HepG2 (cell line): ENCODE measurements around the gene ZNF444. TPM values are rescaled to one million over a fixed set of nuclear protein-coding genes. Genes with fewer than 3 reads are reported as not detected.

Source experiments
- AGO2 ChIP-seq: fragments of 200-400 bp; formaldehyde crosslinking; optimal IDR thresholded peaks from 2 replicates; pipeline ENCODE3; 2017; ENCODE audit warnings: mild to moderate bottlenecking, low read depth, low read length, moderate library complexity
- ATF7-NPFF ChIP-seq: sonication (generic); formaldehyde crosslinking; IDR thresholded peaks from 2 replicates; pipeline ENCODE4 v1.8.1; 2023; ENCODE audit warnings: mild to moderate bottlenecking, low read depth, missing genetic modification reagents, moderate library complexity
- ISL2 ChIP-seq: sonication (generic); formaldehyde crosslinking; IDR thresholded peaks from 2 replicates; pipeline ENCODE4 v1.5.0; 2020; ENCODE audit warnings: missing genetic modification reagents
- KLF11 ChIP-seq: IDR thresholded peaks from 2 replicates; pipeline ENCODE4 v1.6.1; 2016; ENCODE audit warnings: missing compliant biosample characterization
- MXD3 ChIP-seq: IDR thresholded peaks from 2 replicates; pipeline ENCODE4 v1.6.1; 2016; ENCODE audit warnings: mild to moderate bottlenecking, missing biosample characterization, missing genetic modification reagents
- NONO ChIP-seq, 2 experiments: fragments of 450-650 bp in 1 of 2; sonication (generic) in 1 of 2; formaldehyde crosslinking in 1 of 2; IDR thresholded peaks in 1 of 2; conservative IDR thresholded peaks in 1 of 2; 2 replicates each; pipeline versions ENCODE4 v1.6.1 to v1.8.0; 2017 to 2022; ENCODE audit warnings: mild to moderate bottlenecking in 1 of 2, missing genetic modification reagents in 1 of 2, moderate library complexity in 1 of 2
- PHF21A ChIP-seq: sonication (generic); formaldehyde crosslinking; IDR thresholded peaks from 2 replicates; pipeline ENCODE4 v1.5.0; 2020; ENCODE audit warnings: mild to moderate bottlenecking, missing genetic modification reagents
- REL ChIP-seq: sonication (generic); formaldehyde crosslinking; conservative IDR thresholded peaks from 2 replicates; pipeline ENCODE4 v1.8.0; 2022; ENCODE audit warnings: mild to moderate bottlenecking, missing genetic modification reagents, moderate library complexity
- TBX2 ChIP-seq: sonication (generic); formaldehyde crosslinking; IDR thresholded peaks from 2 replicates; pipeline ENCODE4 v1.5.0; 2020; ENCODE audit warnings: missing genetic modification reagents, mild to moderate bottlenecking, borderline replicate concordance
- U2AF2 ChIP-seq: fragments of 200-400 bp; formaldehyde crosslinking; IDR thresholded peaks from 2 replicates; pipeline ENCODE4 v1.6.1; 2017; ENCODE audit warnings: low read depth, mild to moderate bottlenecking, low read length
- ZMYM4 ChIP-seq: sonication (generic); formaldehyde crosslinking; IDR thresholded peaks from 2 replicates; pipeline ENCODE4 v1.8.1; 2023; ENCODE audit warnings: mild to moderate bottlenecking, missing genetic modification reagents
- ZNF18 ChIP-seq: sonication (generic); formaldehyde crosslinking; IDR thresholded peaks from 2 replicates; pipeline ENCODE4 v1.8.0; 2022; ENCODE audit warnings: mild to moderate bottlenecking, missing genetic modification reagents; ENCODE audit not compliant: insufficient replicate concordance
- ZNF263 ChIP-seq: sonication (generic); formaldehyde crosslinking; IDR thresholded peaks from 2 replicates; pipeline ENCODE4 v1.4.0; 2020; ENCODE audit warnings: missing genetic modification reagents
- ZNF33A ChIP-seq: sonication (generic); formaldehyde crosslinking; IDR thresholded peaks from 2 replicates; pipeline ENCODE4 v1.5.1; 2020; ENCODE audit warnings: missing genetic modification reagents, mild to moderate bottlenecking, moderate library complexity, borderline replicate concordance
- ZNF563 ChIP-seq: sonication (generic); formaldehyde crosslinking; IDR thresholded peaks from 2 replicates; pipeline ENCODE4 v1.8.0; 2022; ENCODE audit warnings: mild to moderate bottlenecking, moderate library complexity, missing genetic modification reagents
- ZNF619 ChIP-seq: sonication (generic); formaldehyde crosslinking; IDR thresholded peaks from 2 replicates; pipeline ENCODE4 v1.4.0; 2020; ENCODE audit warnings: mild to moderate bottlenecking, missing genetic modification reagents
- ZSCAN22 ChIP-seq: sonication (generic); formaldehyde crosslinking; IDR thresholded peaks from 2 replicates; pipeline ENCODE4 v1.4.0; 2020; ENCODE audit warnings: mild to moderate bottlenecking, missing genetic modification reagents
- polyA plus RNA-seq, 8 experiments: library from polyadenylated mRNA; depleted of rRNA in 3 of 8; stranded (reverse) in 7 of 8; unstranded in 1 of 8; fragments of >200 nt; fragmentation: Illumina TruSeq in 4 of 8; extraction: Trizol in 4 of 8; gene quantifications; 2 replicates each; pipeline versions ENCODE4 v1.2.1 to v1.2.3, GENCODE V29; 2011 to 2016; ENCODE audit warnings: low read depth in 4 of 8, missing spikeins in 1 of 8, mixed read lengths in 1 of 8; ENCODE audit not compliant: insufficient read depth in 1 of 8
- total RNA-seq, 5 experiments: library from RNA; depleted of rRNA; stranded (reverse); fragments of >200 nt; fragmentation: Illumina TruSeq; extraction: Trizol; gene quantifications; 2 replicates each; pipeline ENCODE4 v1.2.3, GENCODE V29; 2016; ENCODE audit warnings: low read depth in 1 of 5
- TF ChIP-seq, protein P1 (sequence below): sonication (generic); formaldehyde crosslinking; IDR thresholded peaks from 2 replicates; pipeline ENCODE4 v1.5.0; 2020; ENCODE audit warnings: missing genetic modification reagents
- TF ChIP-seq, protein P2 (sequence below): sonication (generic); formaldehyde crosslinking; IDR thresholded peaks from 2 replicates; pipeline ENCODE4 v1.8.0; 2022; ENCODE audit warnings: mild to moderate bottlenecking, missing genetic modification reagents, moderate library complexity
- TF ChIP-seq, protein P3 (sequence below): sonication (generic); formaldehyde crosslinking; IDR thresholded peaks from 2 replicates; pipeline ENCODE4 v1.4.0; 2020; ENCODE audit warnings: mild to moderate bottlenecking, missing genetic modification reagents
- TF ChIP-seq, protein P4 (sequence below): conservative IDR thresholded peaks from 2 replicates; pipeline ENCODE4 v1.6.1; 2018; ENCODE audit warnings: missing genetic modification reagents

ZNF444 gene
- total and polyA plus RNA-seq, 2 of the 13 experiments (the other 11 are each of a cell fraction or from before 2014, with no cell fraction given) = 27.4 to 30.3 TPM

DNA sequence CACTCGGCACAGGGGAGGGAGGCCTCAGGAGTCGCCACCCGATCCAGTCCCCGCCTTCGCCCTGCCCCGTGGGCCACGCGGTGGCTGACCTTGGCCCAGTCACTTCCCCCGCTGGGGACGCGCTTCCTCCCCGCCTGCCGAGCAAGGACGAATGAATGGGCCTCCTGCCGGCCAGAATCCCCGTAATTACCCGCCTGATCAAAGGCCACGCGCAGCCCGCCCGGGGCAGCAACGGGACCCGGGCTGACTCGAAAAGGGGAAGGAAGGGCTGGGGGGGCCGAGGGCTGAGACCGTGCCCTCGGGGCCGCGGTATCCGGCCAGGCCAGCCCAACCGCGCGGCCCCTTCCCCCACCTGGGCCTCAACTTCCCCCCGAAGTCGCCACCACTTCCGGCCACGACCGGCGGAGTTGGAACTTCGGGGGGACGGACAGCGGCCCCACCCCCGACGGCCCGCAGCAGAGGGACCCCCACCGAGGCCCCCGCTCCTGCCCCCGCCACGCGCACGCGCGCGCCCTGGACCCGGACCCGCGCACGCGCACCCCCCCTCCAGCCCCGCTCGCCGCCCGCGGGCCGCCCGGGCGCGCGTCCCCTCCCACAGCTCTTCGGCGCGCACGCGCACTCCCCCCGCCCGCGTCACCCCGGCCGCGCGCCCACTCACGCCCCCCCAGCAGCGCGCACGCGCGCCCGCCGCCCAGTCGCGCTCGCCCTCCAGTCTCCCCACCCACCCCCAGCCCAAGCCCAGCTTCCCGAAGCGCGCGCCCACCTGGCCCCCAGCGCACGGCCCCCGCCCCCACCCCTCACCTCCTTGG is 20.5 kb upstream of the ZNF444 start (continued):
- TF ChIP-seq ISL2 (CRISPR knock-in tag) (peak; percentile 51; the same call in 1 of the 2 replicates), ATF7-NPFF (CRISPR knock-in tag) (peak; percentile 74), U2AF2 (no peak), AGO2 (peak; percentile 88), ZNF563 (CRISPR knock-in tag) (peak; percentile 77), PHF21A (CRISPR knock-in tag) (peak; percentile 90), ZNF619 (no peak), ZMYM4 (CRISPR knock-in tag) (0 out of 2 replicates have a peak, but pooled peaks have one; percentile 37), MXD3 (peak; percentile 85), KLF11 (CRISPR knock-in tag) (no peak; the same call in 1 of the 2 replicates), REL (peak; percentile 82), ZNF18 (CRISPR knock-in tag) (peak; percentile 38), ZNF33A (CRISPR knock-in tag) (no peak), ZNF263 (peak; percentile 53; the same call in 1 of the 2 replicates), ZSCAN22 (CRISPR knock-in tag) (no peak), NONO (IDR thresholded peaks at IDR 0.05) (no peak), NONO (CRISPR knock-in tag; conservative IDR thresholded peaks at IDR 0.05) (peak; percentile 82), TBX2 (peak; percentile 79; the same call in 1 of the 2 replicates)
- TF ChIP-seq, protein P1, sequence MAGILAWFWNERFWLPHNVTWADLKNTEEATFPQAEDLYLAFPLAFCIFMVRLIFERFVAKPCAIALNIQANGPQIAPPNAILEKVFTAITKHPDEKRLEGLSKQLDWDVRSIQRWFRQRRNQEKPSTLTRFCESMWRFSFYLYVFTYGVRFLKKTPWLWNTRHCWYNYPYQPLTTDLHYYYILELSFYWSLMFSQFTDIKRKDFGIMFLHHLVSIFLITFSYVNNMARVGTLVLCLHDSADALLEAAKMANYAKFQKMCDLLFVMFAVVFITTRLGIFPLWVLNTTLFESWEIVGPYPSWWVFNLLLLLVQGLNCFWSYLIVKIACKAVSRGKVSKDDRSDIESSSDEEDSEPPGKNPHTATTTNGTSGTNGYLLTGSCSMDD = no peak
- TF ChIP-seq, protein P2, sequence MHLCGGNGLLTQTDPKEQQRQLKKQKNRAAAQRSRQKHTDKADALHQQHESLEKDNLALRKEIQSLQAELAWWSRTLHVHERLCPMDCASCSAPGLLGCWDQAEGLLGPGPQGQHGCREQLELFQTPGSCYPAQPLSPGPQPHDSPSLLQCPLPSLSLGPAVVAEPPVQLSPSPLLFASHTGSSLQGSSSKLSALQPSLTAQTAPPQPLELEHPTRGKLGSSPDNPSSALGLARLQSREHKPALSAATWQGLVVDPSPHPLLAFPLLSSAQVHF (CRISPR knock-in tag) = 0 out of 2 replicates have a peak, but pooled peaks have one; percentile 22
- TF ChIP-seq, protein P3, sequence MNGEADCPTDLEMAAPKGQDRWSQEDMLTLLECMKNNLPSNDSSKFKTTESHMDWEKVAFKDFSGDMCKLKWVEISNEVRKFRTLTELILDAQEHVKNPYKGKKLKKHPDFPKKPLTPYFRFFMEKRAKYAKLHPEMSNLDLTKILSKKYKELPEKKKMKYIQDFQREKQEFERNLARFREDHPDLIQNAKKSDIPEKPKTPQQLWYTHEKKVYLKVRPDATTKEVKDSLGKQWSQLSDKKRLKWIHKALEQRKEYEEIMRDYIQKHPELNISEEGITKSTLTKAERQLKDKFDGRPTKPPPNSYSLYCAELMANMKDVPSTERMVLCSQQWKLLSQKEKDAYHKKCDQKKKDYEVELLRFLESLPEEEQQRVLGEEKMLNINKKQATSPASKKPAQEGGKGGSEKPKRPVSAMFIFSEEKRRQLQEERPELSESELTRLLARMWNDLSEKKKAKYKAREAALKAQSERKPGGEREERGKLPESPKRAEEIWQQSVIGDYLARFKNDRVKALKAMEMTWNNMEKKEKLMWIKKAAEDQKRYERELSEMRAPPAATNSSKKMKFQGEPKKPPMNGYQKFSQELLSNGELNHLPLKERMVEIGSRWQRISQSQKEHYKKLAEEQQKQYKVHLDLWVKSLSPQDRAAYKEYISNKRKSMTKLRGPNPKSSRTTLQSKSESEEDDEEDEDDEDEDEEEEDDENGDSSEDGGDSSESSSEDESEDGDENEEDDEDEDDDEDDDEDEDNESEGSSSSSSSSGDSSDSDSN (CRISPR knock-in tag) = peak; percentile 85
- TF ChIP-seq, protein P4, sequence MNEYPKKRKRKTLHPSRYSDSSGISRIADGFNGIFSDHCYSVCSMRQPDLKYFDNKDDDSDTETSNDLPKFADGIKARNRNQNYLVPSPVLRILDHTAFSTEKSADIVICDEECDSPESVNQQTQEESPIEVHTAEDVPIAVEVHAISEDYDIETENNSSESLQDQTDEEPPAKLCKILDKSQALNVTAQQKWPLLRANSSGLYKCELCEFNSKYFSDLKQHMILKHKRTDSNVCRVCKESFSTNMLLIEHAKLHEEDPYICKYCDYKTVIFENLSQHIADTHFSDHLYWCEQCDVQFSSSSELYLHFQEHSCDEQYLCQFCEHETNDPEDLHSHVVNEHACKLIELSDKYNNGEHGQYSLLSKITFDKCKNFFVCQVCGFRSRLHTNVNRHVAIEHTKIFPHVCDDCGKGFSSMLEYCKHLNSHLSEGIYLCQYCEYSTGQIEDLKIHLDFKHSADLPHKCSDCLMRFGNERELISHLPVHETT (CRISPR knock-in tag) = peak; percentile 94
